Liver (tissue), 9 donors: ENCODE measurements around the gene PLIN4. TPM values are rescaled to one million over a fixed set of nuclear protein-coding genes. Genes with fewer than 3 reads are reported as not detected.

Source experiments
- DNase-seq: peaks from one replicate; pipeline ENCODE4 v3.0.0-alpha.2; 2017; ENCODE audit warnings: low spot score
- H3K27ac ChIP-seq, 2 donors: one replicate each; pipeline ENCODE4 v1.7.0; 2013; ENCODE audit warnings: inconsistent platforms in 2 of 2, low read length in 2 of 2, control low read depth in 1 of 2, low read depth in 1 of 2, mild to moderate bottlenecking in 1 of 2
- H3K27me3 ChIP-seq, 4 donors: one replicate each; pipeline versions ENCODE4 v1.6.1 to v1.7.0; 2013; ENCODE audit warnings: low read length in 3 of 4, inconsistent platforms in 1 of 4, mild to moderate bottlenecking in 1 of 4, moderate library complexity in 1 of 4; ENCODE audit not compliant: control insufficient read depth in 4 of 4, insufficient read depth in 4 of 4
- H3K36me3 ChIP-seq, 4 donors: one replicate each; pipeline versions ENCODE4 v1.6.1 to v1.7.0; 2013; ENCODE audit warnings: low read length in 3 of 4, mild to moderate bottlenecking in 3 of 4, low read depth in 1 of 4, moderate library complexity in 1 of 4; ENCODE audit not compliant: control insufficient read depth in 4 of 4, insufficient read depth in 3 of 4
- H3K4me1 ChIP-seq, 4 donors: one replicate each; pipeline versions ENCODE4 v1.6.1 to v1.7.0; 2013; ENCODE audit warnings: low read length in 3 of 4, mild to moderate bottlenecking in 3 of 4, moderate library complexity in 1 of 4; ENCODE audit not compliant: control insufficient read depth in 4 of 4, insufficient read depth in 4 of 4
- H3K4me3 ChIP-seq, 3 donors: one replicate each; pipeline versions ENCODE4 v1.6.1 to v1.7.0; 2013; ENCODE audit warnings: low read length in 3 of 3, control low read depth in 1 of 3, low read depth in 1 of 3, mild to moderate bottlenecking in 1 of 3
- H3K9ac ChIP-seq, 2 donors: one replicate each; pipeline ENCODE4 v1.7.0; 2013; ENCODE audit warnings: low read length in 2 of 2, mild to moderate bottlenecking in 2 of 2, moderate library complexity in 2 of 2, control low read depth in 1 of 2, low read depth in 1 of 2
- H3K9me3 ChIP-seq, 4 donors: one replicate each; pipeline versions ENCODE4 v1.6.1 to v1.7.0; 2013; ENCODE audit warnings: low read length in 3 of 4; ENCODE audit not compliant: control insufficient read depth in 4 of 4
- FOXA1 ChIP-seq: IDR thresholded peaks from 2 replicates; pipeline ENCODE4 v1.6.1; 2016; ENCODE audit warnings: antibody characterized with exemption
- FOXA2 ChIP-seq: IDR thresholded peaks from 2 replicates; pipeline ENCODE4 v1.6.1; 2016; ENCODE audit warnings: antibody characterized with exemption
- GABPA ChIP-seq, 2 donors: IDR thresholded peaks in 1 of 2; conservative IDR thresholded peaks in 1 of 2; 2 replicates each; pipeline ENCODE4 v1.6.1; 2016; ENCODE audit warnings: antibody characterized with exemption in 2 of 2, mild to moderate bottlenecking in 1 of 2, moderate library complexity in 1 of 2
- HNF4A ChIP-seq, 2 donors: conservative IDR thresholded peaks; 2 replicates each; pipeline ENCODE4 v1.6.1; 2016; ENCODE audit warnings: antibody characterized with exemption in 2 of 2, mild to moderate bottlenecking in 2 of 2
- HNF4G ChIP-seq: IDR thresholded peaks from 2 replicates; pipeline ENCODE4 v1.6.1; 2016; ENCODE audit warnings: antibody characterized with exemption
- NR2F2 ChIP-seq: IDR thresholded peaks from 2 replicates; pipeline ENCODE4 v1.6.1; 2016; ENCODE audit warnings: antibody characterized with exemption
- RAD21 ChIP-seq, 2 donors: IDR thresholded peaks; 2 replicates each; pipeline ENCODE4 v1.6.1; 2016; ENCODE audit warnings: antibody characterized with exemption in 2 of 2, mild to moderate bottlenecking in 2 of 2
- RXRA ChIP-seq, 2 donors: IDR thresholded peaks; 2 replicates each; pipeline ENCODE4 v1.6.1; 2017 to 2018; ENCODE audit warnings: antibody characterized with exemption in 2 of 2, mild to moderate bottlenecking in 1 of 2
- SP1 ChIP-seq: IDR thresholded peaks from 2 replicates; pipeline ENCODE4 v1.6.1; 2018; ENCODE audit warnings: antibody characterized with exemption, mild to moderate bottlenecking
- YY1 ChIP-seq: IDR thresholded peaks from 2 replicates; pipeline ENCODE4 v1.6.1; 2016; ENCODE audit warnings: antibody characterized with exemption, mild to moderate bottlenecking
- WGBS: extraction: QIAGEN DNeasy Blood & Tissue Kit; methylation state at CpG from one replicate; pipeline ENCODE4 v1.1.7; 2013; 5-methylcytosine and 5-hydroxymethylcytosine counted together
- polyA plus RNA-seq, 2 donors: library from polyadenylated mRNA; stranded (reverse) in 1 of 2; unstranded in 1 of 2; fragments of 200-250 nt in 1 of 2; fragments of >200 nt in 1 of 2; fragmentation: Nextera tagmentation in 1 of 2; extraction: Ambion mirVana in 1 of 2; gene quantifications; one replicate each; pipeline versions ENCODE4 v1.2.1 to v1.2.3, GENCODE V29; 2013 to 2015
- total RNA-seq, 2 donors: library from RNA; depleted of rRNA; stranded (reverse); fragments of >200 nt; gene quantifications; one replicate each; pipeline ENCODE4 v1.2.3, GENCODE V29; 2014
- TF ChIP-seq, protein P1 (sequence below): fragments of 150-350 bp; IDR thresholded peaks from 2 replicates; pipeline ENCODE4 v1.5.1; 2017; ENCODE audit warnings: improper control_type of control experiment, low read depth, low read length; ENCODE audit not compliant: missing input control
- TF ChIP-seq, protein P2 (sequence below): IDR thresholded peaks from 2 replicates; pipeline ENCODE4 v1.6.1; 2016; ENCODE audit warnings: antibody characterized with exemption, mild to moderate bottlenecking
- TF ChIP-seq, protein P3 (sequence below): IDR thresholded peaks from 2 replicates; pipeline ENCODE4 v1.6.1; 2016; ENCODE audit warnings: antibody characterized with exemption
- donor health status: healthy.
- donor health status: healthy.
- donor health status: healthy.
- donor health status: healthy.
- donor health status: healthy.

PLIN4 gene
- total and polyA plus RNA-seq, 4 donors, result 3.1 to 49.1 (median 9.5) TPM

DNA sequence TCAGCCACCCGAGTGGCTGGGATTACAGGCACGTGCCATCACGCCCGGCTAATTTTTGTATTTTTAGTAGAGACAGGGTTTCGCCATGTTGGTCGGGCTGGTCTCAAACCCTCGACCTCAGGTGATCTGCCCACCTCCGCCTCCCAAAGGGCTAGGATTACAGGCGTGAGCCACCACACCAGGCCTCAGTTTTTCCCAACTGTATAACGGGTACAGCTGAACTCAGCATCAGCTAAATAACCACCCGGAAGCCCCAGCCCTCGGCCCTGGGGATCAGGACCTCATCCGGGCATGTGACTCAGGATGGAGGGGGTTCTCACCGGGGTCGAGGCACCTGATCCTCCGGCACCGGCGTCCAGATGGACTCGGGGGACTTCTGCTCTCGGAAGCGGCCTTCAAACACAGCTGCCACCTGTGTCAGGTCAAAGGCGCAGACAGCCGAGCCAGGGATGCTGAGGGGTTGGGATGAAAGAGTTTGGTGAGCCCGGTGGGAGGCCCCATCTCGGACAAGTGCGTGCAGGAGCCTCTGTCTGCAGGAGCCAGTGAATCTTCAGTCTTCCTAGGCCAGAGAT lies 32.3 kb upstream of the PLIN4 start:
- WGBS, result 90% methylated on average over 26 of the region's 26 CpGs

DNA sequence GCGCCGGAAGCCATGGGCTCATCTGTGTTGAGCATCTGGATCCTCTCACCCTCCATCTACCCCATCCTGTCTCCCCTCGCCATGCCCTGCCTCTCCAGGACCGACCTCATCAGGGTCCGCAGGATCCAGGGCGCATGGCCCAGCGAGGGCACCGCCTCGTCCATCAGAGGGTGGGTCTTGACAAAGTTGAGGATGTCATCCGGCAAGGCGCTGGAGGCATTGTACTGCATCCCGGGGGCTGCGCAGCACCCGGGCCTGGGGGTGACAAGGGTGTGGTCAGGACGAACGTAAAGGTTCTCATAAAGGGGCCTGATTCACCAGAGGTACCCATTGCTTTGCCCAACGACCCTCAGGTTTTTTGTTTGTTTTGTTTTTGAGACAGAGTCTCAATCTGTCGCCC lies 31.7 kb upstream of the PLIN4 start:
- no peak overlapping the region for H3K9ac ChIP-seq
- peaks cover 8 to 21% (median 13%) of the 10 kb centered on the region in 4 donors for H3K4me1 ChIP-seq
- TF ChIP-seq GABPA (IDR thresholded peaks at IDR 0.05 in 1 of 2, conservative IDR thresholded peaks at IDR 0.05 in 1 of 2) (no peak), RXRA (IDR thresholded peaks at IDR 0.05) (no peak), FOXA2 (no peak), HNF4A (conservative IDR thresholded peaks at IDR 0.05) (no peak), NR2F2 (no peak), RAD21 (IDR thresholded peaks at IDR 0.05) (no peak), YY1 (no peak), HNF4G (no peak), SP1 (no peak)
- TF ChIP-seq, protein P1, sequence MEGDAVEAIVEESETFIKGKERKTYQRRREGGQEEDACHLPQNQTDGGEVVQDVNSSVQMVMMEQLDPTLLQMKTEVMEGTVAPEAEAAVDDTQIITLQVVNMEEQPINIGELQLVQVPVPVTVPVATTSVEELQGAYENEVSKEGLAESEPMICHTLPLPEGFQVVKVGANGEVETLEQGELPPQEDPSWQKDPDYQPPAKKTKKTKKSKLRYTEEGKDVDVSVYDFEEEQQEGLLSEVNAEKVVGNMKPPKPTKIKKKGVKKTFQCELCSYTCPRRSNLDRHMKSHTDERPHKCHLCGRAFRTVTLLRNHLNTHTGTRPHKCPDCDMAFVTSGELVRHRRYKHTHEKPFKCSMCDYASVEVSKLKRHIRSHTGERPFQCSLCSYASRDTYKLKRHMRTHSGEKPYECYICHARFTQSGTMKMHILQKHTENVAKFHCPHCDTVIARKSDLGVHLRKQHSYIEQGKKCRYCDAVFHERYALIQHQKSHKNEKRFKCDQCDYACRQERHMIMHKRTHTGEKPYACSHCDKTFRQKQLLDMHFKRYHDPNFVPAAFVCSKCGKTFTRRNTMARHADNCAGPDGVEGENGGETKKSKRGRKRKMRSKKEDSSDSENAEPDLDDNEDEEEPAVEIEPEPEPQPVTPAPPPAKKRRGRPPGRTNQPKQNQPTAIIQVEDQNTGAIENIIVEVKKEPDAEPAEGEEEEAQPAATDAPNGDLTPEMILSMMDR, result no peak
- TF ChIP-seq, protein P2, sequence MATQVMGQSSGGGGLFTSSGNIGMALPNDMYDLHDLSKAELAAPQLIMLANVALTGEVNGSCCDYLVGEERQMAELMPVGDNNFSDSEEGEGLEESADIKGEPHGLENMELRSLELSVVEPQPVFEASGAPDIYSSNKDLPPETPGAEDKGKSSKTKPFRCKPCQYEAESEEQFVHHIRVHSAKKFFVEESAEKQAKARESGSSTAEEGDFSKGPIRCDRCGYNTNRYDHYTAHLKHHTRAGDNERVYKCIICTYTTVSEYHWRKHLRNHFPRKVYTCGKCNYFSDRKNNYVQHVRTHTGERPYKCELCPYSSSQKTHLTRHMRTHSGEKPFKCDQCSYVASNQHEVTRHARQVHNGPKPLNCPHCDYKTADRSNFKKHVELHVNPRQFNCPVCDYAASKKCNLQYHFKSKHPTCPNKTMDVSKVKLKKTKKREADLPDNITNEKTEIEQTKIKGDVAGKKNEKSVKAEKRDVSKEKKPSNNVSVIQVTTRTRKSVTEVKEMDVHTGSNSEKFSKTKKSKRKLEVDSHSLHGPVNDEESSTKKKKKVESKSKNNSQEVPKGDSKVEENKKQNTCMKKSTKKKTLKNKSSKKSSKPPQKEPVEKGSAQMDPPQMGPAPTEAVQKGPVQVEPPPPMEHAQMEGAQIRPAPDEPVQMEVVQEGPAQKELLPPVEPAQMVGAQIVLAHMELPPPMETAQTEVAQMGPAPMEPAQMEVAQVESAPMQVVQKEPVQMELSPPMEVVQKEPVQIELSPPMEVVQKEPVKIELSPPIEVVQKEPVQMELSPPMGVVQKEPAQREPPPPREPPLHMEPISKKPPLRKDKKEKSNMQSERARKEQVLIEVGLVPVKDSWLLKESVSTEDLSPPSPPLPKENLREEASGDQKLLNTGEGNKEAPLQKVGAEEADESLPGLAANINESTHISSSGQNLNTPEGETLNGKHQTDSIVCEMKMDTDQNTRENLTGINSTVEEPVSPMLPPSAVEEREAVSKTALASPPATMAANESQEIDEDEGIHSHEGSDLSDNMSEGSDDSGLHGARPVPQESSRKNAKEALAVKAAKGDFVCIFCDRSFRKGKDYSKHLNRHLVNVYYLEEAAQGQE, result no peak
- TF ChIP-seq, protein P3, sequence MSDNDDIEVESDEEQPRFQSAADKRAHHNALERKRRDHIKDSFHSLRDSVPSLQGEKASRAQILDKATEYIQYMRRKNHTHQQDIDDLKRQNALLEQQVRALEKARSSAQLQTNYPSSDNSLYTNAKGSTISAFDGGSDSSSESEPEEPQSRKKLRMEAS, result no peak
- H3K27me3 ChIP-seq, result no peaks in the 10 kb centered on the region
- no peak for DNase-seq
- no peak overlapping the region for H3K4me3 ChIP-seq
- no peaks in the 10 kb centered on the region for H3K36me3 ChIP-seq
- H3K27ac ChIP-seq, result no peak overlapping the region
- no peaks in the 10 kb centered on the region for H3K9me3 ChIP-seq
- WGBS, result 92% methylated on average over 18 of the region's 18 CpGs

More for the DNA sequence above, 32.3 kb upstream of the PLIN4 start:
- Histone ChIP-seq H3K36me3 (no peaks in the 10 kb centered on the region), H3K9ac (no peak overlapping the region), H3K27ac (no peak overlapping the region), H3K27me3 (no peaks in the 10 kb centered on the region), H3K4me3 (no peak overlapping the region), H3K9me3 (no peaks in the 10 kb centered on the region), H3K4me1 (peaks cover 8 to 21% (median 13%) of the 10 kb centered on the region in 4 donors)
- no peak for DNase-seq
- TF ChIP-seq, protein P1, result no peak
- TF ChIP-seq SP1 (no peak), FOXA1 (no peak), RAD21 (IDR thresholded peaks at IDR 0.05) (no peak)
